NCI-H128 (cell line): ENCODE data around the gene PLA2G4C.
"Not testable (repeated sequence)": the region's sequence is repeated elsewhere in the genome, so short reads cannot be mapped to it uniquely, and the experiment has no call there.

Source experiments
- DNase-seq: peaks from one replicate; lab custom pipeline; 2025; ENCODE audit not compliant: unreplicated experiment; lab: John Stamatoyannopoulos, UW

The PLA2G4C gene

DNA sequence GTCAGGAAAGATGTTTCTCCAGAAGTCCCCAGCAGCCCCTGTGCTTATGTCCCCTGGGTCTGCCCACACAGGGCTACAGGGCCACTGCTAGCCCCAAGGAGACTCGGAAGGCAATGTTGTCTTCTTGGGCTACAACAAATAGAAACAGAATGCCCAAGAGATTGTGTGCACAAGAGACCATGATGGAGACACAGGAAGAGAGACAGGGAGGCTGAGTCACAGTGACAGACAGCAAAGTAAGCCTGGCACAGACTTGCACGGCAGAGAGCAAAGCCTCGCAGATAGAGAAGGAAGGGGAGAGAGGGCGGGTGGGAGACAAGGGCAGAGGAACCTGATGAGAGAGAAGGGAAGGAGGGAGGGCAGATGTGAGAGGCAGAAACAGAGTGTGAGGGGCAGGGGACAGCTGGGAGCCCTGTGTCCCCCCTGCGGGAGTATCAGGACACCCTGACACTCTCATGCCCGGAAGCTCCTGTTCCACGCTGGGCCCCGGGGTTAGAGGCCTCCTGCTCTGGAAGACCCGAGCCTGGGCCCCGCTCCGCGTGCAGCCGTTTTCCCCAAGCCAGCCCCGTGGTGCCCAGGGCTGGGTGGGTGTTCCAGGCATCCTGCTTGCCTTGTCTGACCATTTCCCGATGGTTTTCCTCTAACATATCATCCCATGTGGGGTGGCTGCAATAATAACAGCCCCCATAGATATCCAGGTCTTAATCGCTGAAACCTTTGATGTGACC lies 2.7 kb upstream of the PLA2G4C start:
- no peak for DNase-seq

DNA sequence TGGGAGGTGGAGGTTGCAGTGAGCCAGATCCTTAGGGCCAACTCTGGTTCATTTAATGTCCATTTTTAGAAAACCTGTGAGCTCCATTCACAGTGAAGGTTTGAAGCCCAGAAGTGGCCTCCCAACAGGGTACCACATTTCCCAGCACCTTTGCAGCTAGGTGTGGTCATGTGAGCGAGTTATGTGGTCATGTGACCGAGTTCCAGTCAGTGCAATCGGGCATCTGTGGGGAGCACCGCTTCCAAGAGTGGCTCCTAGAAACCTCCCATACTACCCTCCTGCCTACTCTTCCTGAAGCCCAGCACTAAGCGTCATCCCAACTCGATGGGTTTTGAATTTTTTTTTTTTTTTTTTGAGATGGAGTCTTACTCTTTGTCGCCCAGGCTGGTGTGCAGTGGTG lies 663 bp upstream of the PLA2G4C start:
- no peak for DNase-seq

DNA sequence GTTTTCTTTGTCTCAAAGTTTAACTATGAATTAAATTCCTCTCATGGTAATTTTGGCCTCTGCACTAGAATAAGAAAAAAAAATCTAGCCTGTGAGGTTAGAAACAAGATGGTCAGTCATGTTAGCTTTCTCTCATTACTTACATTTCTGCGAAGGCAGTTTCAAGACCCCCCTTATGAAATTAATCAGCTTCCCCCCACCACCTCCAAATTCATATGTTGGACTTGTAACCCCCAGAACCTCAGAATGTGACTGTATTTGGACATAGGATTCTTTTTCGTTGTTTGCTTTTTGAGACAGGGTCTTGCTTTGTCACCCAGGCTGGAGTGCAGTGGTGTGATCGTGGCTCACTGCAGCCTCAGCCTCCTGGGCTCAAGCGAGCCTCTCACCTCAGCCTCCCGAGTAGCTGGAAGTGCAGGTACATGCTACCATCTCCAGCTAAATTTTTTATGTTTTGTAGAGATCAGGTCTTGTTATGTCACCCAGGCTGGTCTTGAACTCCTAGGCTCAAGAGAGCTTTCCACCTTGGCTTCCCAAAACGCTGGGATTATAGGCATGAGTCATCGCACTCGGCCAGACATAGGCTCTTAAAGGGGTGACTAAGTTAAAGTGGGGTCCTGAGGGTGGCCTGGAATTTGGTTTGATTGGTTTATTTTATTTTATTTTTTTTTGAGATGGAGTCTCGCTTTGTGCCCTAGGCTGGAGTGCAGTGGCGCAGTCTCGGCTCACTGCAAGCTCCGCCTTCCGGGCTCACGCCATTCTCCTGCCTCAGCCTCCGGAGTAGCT lies 1.4 kb downstream of the PLA2G4C start:
- no peak for DNase-seq

DNA sequence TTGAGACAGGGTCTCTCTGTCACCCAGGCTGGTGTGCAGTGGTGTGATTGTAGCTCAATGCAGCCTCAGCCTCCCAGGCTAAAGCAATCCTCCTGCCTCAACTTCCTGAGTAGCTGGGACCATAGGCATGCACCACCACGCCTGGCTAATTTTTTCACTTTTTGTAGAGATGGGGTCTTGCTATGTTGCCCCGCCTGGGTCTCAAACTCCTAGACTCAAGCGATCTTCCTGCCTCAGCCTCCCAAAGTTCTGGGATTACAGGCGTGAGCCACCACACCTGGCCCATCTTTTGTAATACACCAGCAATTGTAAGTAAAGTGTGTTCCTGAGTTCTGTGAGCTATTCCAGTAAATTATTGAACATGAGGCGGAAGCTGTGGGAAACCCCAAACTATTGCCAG lies 6.7 kb downstream of the PLA2G4C start:
- no peak for DNase-seq

DNA sequence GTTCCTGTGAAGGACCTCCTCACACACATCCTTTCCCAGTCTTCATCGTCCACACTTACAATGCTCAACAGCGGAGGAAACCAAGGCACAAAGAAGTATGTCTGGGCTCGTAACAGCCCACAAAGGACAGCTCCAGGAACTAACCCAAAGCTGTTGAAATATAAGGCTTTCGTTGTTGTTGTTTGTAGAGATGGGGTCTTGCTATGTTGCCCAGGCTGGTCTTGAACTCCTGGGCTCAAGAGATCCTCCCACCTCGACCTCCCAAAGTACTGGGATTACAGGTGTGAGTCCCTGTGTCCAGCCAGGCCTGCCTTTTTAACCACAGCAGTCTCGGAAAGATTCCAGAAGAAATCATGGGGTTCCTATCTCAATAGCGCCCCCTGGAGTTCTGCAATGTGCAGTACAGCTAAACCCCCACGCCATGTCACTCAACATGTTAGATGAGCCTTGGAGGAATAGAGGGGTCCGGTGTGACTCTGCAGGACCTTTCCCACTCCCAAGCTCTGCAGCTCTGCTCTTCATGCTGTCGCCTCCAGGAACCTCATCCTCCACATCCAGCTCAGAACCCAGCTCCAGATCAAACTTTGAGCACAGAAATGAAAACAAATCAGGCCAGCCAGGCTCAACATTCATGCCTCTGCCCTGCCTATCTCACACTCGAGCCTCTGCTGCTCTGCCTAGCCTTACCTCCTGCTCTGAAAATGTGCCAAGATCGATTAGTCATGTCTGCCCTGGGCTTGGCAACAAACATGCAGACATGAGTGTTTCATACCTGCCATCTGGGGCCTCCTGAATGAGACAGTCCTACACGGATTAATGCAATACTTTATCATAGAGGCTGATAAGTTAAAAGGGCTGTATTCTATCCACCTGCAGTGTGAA lies 7.5 kb downstream of the PLA2G4C start:
- no peak for DNase-seq

DNA sequence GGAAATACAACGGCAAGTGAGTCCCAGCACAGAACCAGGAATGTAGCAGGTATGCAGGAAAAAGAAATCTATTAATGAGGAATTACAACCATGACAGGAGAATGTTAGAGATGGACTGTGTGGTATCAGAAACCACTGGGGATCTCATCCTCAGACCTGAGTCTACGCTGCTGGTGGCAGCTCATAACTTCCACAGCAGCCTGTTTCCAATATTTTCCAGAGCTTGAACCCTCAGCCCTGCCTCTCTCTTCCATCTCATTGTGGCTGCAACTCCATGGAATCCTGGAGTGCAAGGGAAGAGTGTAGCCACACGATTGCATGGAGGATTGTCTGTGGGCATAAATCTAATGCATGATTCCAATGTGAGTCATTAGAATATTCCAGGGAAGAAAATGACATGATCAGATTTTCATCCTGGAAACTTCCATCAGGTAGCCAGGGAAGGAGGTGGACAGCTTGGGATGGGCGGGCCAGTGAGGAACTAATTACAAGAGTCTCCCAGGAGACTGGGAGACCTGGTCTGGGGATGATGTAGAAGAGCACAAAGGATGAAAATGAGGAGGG lies 14.9 kb downstream of the PLA2G4C start:
- no peak for DNase-seq

DNA sequence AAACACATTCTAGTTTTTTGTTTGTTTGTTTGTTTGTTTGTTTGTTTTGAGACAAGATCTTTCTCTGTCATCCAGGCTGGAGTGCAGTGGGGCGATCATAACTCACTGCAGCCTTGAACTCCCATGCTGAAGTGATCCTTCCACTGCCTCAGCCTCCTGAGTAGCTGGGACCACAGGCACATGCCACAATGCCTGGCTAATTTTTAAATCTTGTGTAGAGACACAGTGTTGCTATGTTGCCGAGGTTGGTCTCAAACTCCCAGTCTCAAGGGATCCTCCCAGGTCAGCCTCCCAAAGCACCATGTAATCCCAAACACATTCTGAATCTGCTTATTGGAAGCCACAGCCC lies 15.8 kb downstream of the PLA2G4C start:
- no peak for DNase-seq

DNA sequence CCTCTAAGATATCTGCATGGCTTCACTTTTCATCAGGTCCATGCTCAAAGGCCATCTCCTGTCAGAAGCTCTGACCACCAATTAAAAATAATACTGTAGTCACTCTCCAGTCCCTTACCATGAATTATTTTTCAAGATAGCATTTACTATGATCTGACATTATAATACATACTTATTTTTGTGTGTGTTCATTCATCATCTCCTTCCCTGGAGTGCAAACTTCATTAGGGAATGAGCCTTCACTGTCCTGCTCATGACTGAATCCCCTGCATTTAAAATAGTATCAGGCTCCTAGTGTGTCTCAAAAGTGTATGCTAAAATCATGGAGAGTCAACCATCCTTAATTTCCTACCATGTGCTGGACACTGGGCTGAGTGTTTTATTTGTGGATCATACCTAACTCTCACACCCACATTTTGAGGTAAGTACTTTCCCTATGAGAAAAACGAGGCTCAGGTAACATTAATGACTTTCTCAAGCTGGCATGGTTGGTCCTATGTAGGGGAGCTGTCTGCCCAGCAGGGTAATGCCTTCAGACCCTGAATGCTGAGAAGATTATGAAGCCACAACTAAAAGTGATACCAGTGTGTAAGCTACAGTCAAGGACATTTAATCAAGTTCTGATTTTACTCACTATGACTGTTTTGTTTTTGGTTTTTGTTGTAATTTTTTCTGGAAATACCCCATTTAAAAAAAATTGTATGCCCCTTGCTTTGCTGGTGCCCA lies 16.3 kb downstream of the PLA2G4C start:
- no peak for DNase-seq

DNA sequence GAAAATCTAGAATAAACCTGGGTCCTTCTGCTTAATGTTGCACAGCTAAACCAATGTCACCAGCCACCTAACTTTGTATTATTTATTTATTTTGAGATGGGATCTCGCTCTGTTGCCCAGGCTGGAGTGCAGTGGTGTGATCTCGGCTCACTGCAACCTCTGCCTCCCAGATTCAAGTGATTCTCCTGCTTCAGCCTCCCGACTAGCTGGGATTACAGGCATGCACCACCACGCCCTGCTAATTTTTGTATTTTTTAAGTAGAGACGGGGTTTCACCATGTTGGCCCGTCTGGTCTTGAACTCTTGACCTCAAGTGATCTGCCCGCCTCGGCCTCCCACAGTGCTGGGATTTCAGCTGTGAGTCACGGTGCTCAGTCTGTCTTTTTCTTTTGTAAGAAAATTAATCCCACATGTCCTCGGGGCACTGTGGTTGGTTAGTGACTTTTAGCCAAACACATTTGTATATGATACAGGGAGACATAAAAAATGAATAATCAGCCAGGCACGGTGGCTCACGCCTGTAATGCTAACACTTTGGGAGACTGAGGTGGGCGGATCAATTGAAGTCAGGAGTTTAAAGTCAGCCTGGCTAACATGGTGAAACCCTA lies 19.4 kb downstream of the PLA2G4C start:
- DNase-seq = not testable (repeated sequence)

DNA sequence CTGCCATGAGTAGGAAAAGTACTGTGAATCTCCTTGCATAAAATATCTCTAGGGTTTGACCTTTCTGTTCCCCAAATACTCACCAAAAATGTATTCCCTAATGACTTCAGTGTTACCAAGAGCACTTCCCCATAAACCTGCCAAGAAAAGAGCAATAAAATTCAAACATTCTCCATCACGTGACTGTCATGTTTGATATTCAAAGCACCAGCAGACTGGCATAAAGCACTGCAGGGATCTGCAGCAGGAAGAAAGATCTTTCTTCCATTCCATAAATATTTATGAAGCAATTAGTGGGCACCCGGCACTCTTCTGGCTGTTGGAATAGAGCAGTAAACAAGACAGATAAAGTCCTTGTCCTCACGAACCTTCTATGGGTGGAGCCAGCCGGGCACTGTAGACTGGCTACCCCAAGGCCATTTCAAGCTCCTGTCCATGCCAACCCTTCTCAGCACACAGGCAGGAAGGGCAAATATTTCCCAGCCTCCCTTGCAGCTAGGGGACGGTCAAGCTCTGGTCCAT lies 20.3 kb downstream of the PLA2G4C start:
- DNase-seq = no peak

DNA sequence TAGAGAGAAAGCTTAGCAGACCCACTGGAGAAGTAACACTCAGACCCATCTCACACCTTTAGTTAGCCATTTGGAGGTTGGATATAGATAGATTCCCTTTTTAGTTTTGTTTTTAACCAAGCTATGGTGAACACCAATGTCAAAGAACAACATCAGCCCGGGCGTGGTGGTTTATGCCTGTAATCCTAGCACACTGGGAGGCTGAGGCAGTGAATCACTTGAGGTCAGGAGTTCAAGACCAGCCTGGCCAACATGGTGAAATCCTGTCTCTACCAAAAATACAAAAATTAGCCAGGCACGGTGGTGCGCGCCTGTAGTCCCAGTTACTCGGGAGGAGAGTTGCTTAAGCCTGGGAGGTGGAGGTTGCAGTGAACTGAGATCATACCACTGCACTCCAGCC lies 21.6 kb downstream of the PLA2G4C start:
- DNase-seq = not testable (repeated sequence)

DNA sequence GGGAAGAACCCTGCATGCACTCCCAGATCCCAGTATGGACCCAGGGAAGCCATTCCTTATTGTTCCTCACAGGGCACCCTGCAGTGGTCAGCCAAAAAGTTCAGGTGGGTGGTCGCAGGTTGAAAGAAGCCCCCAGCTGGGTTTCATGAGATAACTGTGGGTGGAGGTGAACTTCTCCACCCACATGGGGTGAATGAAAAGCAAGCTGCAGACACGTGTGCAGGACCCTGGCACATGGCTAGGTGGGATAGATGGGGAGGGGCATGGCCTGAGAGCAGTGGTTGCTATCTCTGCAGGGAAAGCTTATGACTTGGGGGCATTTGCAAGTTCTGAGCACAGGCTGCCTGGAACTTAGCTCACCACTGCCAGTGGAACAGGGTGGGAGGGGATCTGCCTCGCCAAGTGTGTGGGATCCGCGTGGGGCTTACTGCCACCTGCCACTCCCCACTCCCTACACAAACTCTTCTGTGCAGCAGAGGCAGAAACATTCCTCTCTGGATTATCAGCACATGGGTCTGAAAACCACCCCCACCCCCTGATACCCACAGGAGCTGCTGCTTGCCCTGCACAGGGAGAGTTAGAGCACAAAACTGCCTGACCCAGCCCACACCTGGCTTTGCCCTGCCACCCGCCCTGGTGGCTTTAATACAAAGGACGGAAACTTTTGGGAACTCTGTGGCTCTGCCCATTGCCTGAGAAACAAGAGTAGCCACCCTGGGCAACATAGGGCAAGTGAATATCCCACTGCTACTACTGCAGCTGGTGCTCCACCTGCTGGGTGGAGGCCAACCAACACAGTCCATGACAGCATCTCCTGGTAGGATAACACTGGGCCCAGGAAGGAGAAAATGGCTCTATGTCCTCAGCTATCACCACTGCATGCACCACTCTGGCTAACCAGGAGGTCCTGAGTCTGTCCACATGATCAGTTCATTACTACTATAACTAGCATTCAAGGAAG lies 24.4 kb downstream of the PLA2G4C start:
- DNase-seq = no peak

DNA sequence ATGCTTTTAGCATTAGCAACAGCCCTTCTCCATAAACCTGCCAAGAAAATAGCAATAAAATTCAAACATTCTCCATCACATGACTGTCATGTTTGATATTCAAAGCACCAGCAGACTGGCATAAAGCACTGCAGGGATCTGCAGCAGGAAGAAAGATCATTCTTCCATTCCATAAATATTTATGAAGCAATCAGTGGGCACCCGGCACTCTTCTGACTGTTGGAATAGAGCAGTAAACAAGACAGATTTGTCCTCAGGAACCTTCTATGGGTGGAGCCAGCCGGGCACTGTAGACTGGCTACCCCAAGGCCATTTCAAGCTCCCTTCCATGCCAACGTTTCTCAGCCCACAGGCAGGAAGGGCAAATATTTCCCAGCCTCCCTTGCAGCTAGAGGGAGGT lies 25.5 kb downstream of the PLA2G4C start:
- DNase-seq = no peak

DNA sequence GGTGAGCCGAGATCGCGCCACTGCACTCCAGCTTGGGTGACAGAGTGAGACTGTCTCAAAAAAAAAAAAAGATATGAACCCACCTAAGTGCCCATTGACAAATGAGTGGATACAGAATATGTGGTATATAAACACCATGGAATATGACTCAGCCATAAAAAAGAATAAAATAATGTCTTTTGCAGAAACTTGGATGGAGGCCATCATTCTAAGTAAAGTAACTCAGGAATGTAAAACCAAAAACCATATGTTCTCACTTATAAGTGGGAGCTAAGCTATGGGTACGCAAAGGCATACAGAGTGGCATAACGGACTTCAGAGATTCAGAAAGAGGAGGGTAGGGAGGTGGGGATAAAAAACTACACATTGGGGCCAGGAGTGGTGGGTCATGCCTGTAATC lies 29.5 kb downstream of the PLA2G4C start:
- no peak for DNase-seq

DNA sequence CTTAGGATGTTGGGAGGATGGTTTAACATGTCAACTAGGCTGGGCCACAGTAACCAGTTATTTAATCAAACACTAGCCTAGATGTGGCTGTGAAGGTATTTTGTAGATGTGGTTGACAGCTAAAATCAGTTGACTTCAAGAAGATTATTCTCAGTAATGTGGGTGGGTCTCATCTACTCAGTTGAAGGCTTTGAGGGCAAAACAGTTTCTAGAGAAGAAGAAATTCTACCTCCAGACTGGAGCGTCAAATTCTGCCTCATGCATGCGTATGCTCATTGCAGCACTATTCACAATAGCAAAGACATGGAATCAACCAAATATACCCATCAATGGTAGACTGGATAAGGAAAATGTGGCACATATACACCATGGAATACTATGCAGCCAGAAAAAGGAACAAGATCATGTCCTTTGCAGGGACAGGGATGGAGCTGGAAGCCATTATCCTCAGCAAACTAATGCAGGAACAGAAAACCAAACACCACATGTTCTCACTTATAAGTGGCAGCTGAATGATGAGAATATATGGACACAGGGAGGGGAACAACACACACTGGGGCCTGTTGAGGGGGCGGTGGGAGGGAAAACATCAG lies 40.3 kb downstream of the PLA2G4C start:
- DNase-seq = not testable (repeated sequence)

DNA sequence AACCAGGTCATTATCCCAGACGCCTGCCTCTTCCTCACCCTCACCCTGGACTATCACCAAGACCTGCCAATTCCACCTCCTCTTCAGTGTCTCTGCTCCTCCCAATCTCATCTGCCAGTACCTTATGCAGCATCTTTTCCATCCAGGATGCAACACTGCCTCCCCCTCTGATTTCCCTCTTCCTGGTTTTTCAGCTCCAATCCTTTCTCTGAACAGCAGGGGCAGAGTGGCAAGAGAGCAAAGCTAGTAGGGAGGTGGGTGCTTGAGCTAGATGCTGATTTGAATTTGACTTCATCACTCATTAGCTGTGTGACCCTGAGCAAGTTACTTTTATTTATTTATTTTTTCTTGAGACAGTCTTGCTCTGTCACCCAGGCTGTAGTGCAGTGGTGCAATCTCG lies 41.2 kb downstream of the PLA2G4C start:
- no peak for DNase-seq

DNA sequence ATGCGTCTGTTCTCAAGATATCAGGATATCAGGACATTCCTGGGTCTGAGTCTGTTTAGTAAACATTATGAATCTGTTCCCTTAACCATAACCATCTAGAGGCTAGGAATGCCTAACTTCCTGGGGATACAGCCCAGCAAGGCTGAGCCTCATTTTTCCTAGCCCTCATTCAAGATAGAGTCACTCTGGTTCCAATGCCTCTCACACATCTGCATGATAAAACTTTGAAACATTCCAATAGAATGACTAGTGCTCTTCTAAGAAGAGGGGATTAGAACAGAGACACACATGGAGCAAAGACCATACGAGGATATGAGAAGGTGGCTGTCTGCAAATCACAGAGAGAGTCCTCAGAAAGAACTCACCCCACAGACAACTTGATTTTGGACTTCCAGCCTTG lies 46.1 kb downstream of the PLA2G4C start:
- no peak for DNase-seq
